K562 (cell line): ENCODE measurements around the gene CCDC85A.

Source experiments
- BRD9 ChIP-seq: fragments of 450-650 bp; IDR thresholded peaks from 2 replicates; pipeline ENCODE4 v1.6.1; 2018; ENCODE audit warnings: low read depth; ENCODE audit not compliant: partially characterized antibody
- ETV5 ChIP-seq: sonication (generic); formaldehyde crosslinking; IDR thresholded peaks from 2 replicates; pipeline ENCODE4 v1.4.0; 2020; ENCODE audit warnings: low read depth, mild to moderate bottlenecking, missing genetic modification reagents
- GABPA ChIP-seq: fragments of 200-800 bp; sonication (Bioruptor generic); conservative IDR thresholded peaks from 2 replicates; pipeline ENCODE4 v1.6.1; 2016; ENCODE audit warnings: low read depth, missing genetic modification characterization, missing compliant biosample characterization
- GABPB1 ChIP-seq: sonication (generic); formaldehyde crosslinking; IDR thresholded peaks from 2 replicates; pipeline ENCODE4 v1.8.0; 2022; ENCODE audit warnings: mild to moderate bottlenecking, missing genetic modification reagents
- NFYB ChIP-seq: IDR thresholded peaks from 2 replicates; pipeline ENCODE4 v1.6.1; 2011; ENCODE audit warnings: mild to moderate bottlenecking, moderate library complexity; ENCODE audit not compliant: insufficient read length; ENCODE audit errors: extremely low read depth
- RBM25 ChIP-seq: fragments of 200-400 bp; formaldehyde crosslinking; IDR thresholded peaks from 2 replicates; pipeline ENCODE4 v1.6.1; 2018; ENCODE audit warnings: low read length, low read depth, moderate library complexity; ENCODE audit not compliant: severe bottlenecking
- RCOR1 ChIP-seq, 2 experiments: IDR thresholded peaks; 2 replicates each; pipeline ENCODE4 v1.6.1; 2012; ENCODE audit warnings: low read depth in 2 of 2, low read length in 2 of 2, borderline replicate concordance in 1 of 2, improper control_type of control experiment in 1 of 2
- SNRNP70 ChIP-seq: fragments of 200-400 bp; formaldehyde crosslinking; optimal IDR thresholded peaks from 2 replicates; pipeline ENCODE3; 2017; ENCODE audit warnings: low read depth, low read length
- WHSC1 ChIP-seq: IDR thresholded peaks from one replicate; pipeline ENCODE4 v1.6.1; 2012; ENCODE audit warnings: low read length, control low read depth, inconsistent platforms
- TF ChIP-seq, protein P1 (sequence below), 2 experiments: IDR thresholded peaks; 2 replicates each; pipeline ENCODE4 v1.6.1; 2011; ENCODE audit warnings: borderline replicate concordance in 1 of 2, control low read depth in 1 of 2, low read depth in 1 of 2, low read length in 1 of 2, mild to moderate bottlenecking in 1 of 2, mixed read lengths in 1 of 2, moderate library complexity in 1 of 2; ENCODE audit not compliant: insufficient read depth in 1 of 2, insufficient read length in 1 of 2, poor library complexity in 1 of 2, severe bottlenecking in 1 of 2; ENCODE audit errors: extremely low read depth in 1 of 2
- TF ChIP-seq, protein P2 (sequence below), 3 experiments: IDR thresholded peaks in 2 of 3; conservative IDR thresholded peaks in 1 of 3; 2 replicates each; pipeline ENCODE4 v1.5.1; 2011 to 2012; ENCODE audit warnings: low read length in 3 of 3, mild to moderate bottlenecking in 3 of 3, control low read depth in 2 of 3, improper control_type of control experiment in 1 of 3, inconsistent platforms in 1 of 3, low read depth in 1 of 3, mixed read lengths in 1 of 3, moderate library complexity in 1 of 3; ENCODE audit not compliant: insufficient read depth in 2 of 3

- TF ChIP-seq RCOR1 (IDR thresholded peaks at IDR 0.05; ENCODE audit: borderline replicate concordance in 1 of 2, low read depth in 2 of 2, low read length in 2 of 2) = no peak
- no peak for TF ChIP-seq WHSC1
- no peak for TF ChIP-seq NFYB
- TF ChIP-seq RBM25 = no peak
- no peak for TF ChIP-seq GABPA (tag)
- TF ChIP-seq SNRNP70 = no peak
- TF ChIP-seq, protein P1, sequence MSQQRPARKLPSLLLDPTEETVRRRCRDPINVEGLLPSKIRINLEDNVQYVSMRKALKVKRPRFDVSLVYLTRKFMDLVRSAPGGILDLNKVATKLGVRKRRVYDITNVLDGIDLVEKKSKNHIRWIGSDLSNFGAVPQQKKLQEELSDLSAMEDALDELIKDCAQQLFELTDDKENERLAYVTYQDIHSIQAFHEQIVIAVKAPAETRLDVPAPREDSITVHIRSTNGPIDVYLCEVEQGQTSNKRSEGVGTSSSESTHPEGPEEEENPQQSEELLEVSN (IDR thresholded peaks at IDR 0.05; ENCODE audit: borderline replicate concordance in 1 of 2, extremely low read depth in 1 of 2, insufficient read depth in 1 of 2, insufficient read length in 1 of 2, low read depth in 1 of 2, low read length in 1 of 2, poor library complexity in 1 of 2, severe bottlenecking in 1 of 2) = no peak
- TF ChIP-seq ETV5 (CRISPR knock-in tag) = no peak
- no peak for TF ChIP-seq BRD9
- TF ChIP-seq, protein P2, sequence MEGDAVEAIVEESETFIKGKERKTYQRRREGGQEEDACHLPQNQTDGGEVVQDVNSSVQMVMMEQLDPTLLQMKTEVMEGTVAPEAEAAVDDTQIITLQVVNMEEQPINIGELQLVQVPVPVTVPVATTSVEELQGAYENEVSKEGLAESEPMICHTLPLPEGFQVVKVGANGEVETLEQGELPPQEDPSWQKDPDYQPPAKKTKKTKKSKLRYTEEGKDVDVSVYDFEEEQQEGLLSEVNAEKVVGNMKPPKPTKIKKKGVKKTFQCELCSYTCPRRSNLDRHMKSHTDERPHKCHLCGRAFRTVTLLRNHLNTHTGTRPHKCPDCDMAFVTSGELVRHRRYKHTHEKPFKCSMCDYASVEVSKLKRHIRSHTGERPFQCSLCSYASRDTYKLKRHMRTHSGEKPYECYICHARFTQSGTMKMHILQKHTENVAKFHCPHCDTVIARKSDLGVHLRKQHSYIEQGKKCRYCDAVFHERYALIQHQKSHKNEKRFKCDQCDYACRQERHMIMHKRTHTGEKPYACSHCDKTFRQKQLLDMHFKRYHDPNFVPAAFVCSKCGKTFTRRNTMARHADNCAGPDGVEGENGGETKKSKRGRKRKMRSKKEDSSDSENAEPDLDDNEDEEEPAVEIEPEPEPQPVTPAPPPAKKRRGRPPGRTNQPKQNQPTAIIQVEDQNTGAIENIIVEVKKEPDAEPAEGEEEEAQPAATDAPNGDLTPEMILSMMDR (IDR thresholded peaks at IDR 0.05 in 2 of 3, conservative IDR thresholded peaks at IDR 0.05 in 1 of 3; ENCODE audit: insufficient read depth in 2 of 3, low read depth in 1 of 3, low read length in 3 of 3) = no peak
- TF ChIP-seq GABPB1 (CRISPR knock-in tag) = no peak
These were observed 142.0 kb downstream of the CCDC85A start for GRCh38 chr2:56325661-56326345.
